Osteocyte (in vitro differentiated cells): ENCODE results near the gene LARGE1. TPM values are rescaled to one million over a fixed set of nuclear protein-coding genes. Genes with fewer than 3 reads are reported as not detected.

Experiments used
- DNase-seq: peaks from one replicate; pipeline ENCODE4 v3.0.0; 2021; ENCODE audit warnings: mixed read lengths; ENCODE audit not compliant: unreplicated experiment; ENCODE audit errors: extremely low spot score
- H3K27ac Mint-ChIP-seq: one replicate; pipeline ENCODE4 v1.8.0; 2021; ENCODE audit warnings: mild to moderate bottlenecking, mixed read lengths; ENCODE audit not compliant: unreplicated experiment
- H3K27me3 Mint-ChIP-seq: one replicate; pipeline ENCODE4 v1.8.0; 2021; ENCODE audit warnings: mixed read lengths; ENCODE audit not compliant: unreplicated experiment
- H3K36me3 Mint-ChIP-seq: one replicate; pipeline ENCODE4 v1.8.0; 2021; ENCODE audit warnings: mixed read lengths; ENCODE audit not compliant: unreplicated experiment
- H3K4me1 Mint-ChIP-seq: one replicate; pipeline ENCODE4 v1.8.0; 2021; ENCODE audit warnings: mixed read lengths; ENCODE audit not compliant: unreplicated experiment
- H3K4me3 Mint-ChIP-seq: one replicate; pipeline ENCODE4 v1.8.0; 2021; ENCODE audit warnings: mild to moderate bottlenecking, moderate library complexity, mixed read lengths; ENCODE audit not compliant: unreplicated experiment
- H3K9me3 Mint-ChIP-seq: one replicate; pipeline ENCODE4 v1.8.0; 2021; ENCODE audit warnings: mixed read lengths; ENCODE audit not compliant: unreplicated experiment
- total RNA-seq: library from RNA; stranded (reverse); gene quantifications from 2 replicates; pipeline ENCODE4 v1.2.1, GENCODE V29; 2021
- TF ChIP-seq, protein P1 (sequence below): fragments of 200-600 bp; sonication (generic); IDR thresholded peaks from 2 replicates; pipeline ENCODE4 v1.5.0; 2021; ENCODE audit warnings: antibody characterized with exemption, mild to moderate bottlenecking, moderate library complexity

LARGE1 gene
- total RNA-seq, 1 donor from 2014 or later, result 17.6 TPM

DNA sequence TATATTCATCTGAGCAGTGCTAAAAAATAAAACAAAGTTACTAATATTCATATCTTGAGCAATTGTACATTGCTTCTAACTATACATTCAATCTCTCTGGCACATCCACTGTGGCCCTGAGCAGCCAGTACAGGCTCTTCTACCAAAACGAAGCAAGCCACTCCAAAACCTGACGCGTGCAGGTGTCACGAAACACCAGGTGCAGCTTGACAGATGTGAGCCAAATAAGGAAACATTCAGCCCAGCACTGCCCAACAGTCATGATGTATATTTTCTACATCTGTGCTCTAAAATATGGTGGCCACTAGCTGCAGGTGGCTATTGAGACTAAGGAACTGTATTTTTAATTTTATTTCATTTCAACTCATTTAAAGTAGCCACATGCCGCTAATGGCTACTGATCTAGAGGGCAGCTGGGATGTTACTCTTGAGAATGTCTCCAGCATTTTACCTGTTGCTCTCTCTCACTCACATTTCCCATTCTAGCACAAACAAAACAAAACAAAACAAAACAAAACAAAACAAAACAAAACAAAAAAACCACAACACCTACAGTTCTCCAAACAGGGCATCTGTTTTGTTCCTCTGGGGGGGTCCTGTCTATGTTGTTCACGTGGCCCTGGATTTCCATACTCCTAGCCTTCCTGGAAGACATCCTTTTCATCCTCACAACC lies 77.7 kb downstream of the LARGE1 start:
- no peak overlapping the region for H3K4me3 Mint-ChIP-seq
- DNase-seq, result no peak
- no peak overlapping the region for H3K27ac Mint-ChIP-seq
- peaks cover 3% of the 10 kb centered on the region for H3K36me3 Mint-ChIP-seq
- H3K27me3 Mint-ChIP-seq, result no peaks in the 10 kb centered on the region
- H3K9me3 Mint-ChIP-seq, result peaks cover 5% of the 10 kb centered on the region
- TF ChIP-seq, protein P1, sequence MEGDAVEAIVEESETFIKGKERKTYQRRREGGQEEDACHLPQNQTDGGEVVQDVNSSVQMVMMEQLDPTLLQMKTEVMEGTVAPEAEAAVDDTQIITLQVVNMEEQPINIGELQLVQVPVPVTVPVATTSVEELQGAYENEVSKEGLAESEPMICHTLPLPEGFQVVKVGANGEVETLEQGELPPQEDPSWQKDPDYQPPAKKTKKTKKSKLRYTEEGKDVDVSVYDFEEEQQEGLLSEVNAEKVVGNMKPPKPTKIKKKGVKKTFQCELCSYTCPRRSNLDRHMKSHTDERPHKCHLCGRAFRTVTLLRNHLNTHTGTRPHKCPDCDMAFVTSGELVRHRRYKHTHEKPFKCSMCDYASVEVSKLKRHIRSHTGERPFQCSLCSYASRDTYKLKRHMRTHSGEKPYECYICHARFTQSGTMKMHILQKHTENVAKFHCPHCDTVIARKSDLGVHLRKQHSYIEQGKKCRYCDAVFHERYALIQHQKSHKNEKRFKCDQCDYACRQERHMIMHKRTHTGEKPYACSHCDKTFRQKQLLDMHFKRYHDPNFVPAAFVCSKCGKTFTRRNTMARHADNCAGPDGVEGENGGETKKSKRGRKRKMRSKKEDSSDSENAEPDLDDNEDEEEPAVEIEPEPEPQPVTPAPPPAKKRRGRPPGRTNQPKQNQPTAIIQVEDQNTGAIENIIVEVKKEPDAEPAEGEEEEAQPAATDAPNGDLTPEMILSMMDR, result no peak
- H3K4me1 Mint-ChIP-seq, result peaks cover 11% of the 10 kb centered on the region

GRCh38 chr22:33842006-33842354 lies 78.3 kb downstream of the LARGE1 start:
- Mint-ChIP-seq H3K27me3 (no peaks in the 10 kb centered on the region), H3K4me1 (peaks cover 11% of the 10 kb centered on the region), H3K9me3 (peaks cover 3% of the 10 kb centered on the region), H3K27ac (no peak overlapping the region), H3K36me3 (peaks cover 2% of the 10 kb centered on the region), H3K4me3 (no peak overlapping the region)
- DNase-seq, result no peak
- TF ChIP-seq, protein P1, result no peak

GRCh38 chr22:33841281-33842005 lies 78.8 kb downstream of the LARGE1 start:
- H3K36me3 Mint-ChIP-seq, result peaks cover 2% of the 10 kb centered on the region
- H3K27me3 Mint-ChIP-seq, result no peaks in the 10 kb centered on the region
- peaks cover 11% of the 10 kb centered on the region for H3K4me1 Mint-ChIP-seq
- TF ChIP-seq, protein P1, result no peak
- no peak overlapping the region for H3K27ac Mint-ChIP-seq
- no peak for DNase-seq
- H3K4me3 Mint-ChIP-seq, result no peak overlapping the region
- H3K9me3 Mint-ChIP-seq, result no peaks in the 10 kb centered on the region

GRCh38 chr22:33838644-33839043 lies 81.6 kb downstream of the LARGE1 start:
- Mint-ChIP-seq H3K4me1 (peaks cover 8% of the 10 kb centered on the region), H3K9me3 (no peaks in the 10 kb centered on the region), H3K4me3 (no peak overlapping the region), H3K27me3 (no peaks in the 10 kb centered on the region), H3K27ac (no peak overlapping the region), H3K36me3 (peaks cover 2% of the 10 kb centered on the region)
- TF ChIP-seq, protein P1, result no peak
- DNase-seq, result no peak

- Mint-ChIP-seq H3K4me3 (no peak overlapping the region), H3K27ac (no peak overlapping the region), H3K4me1 (peaks cover 8% of the 10 kb centered on the region), H3K36me3 (peaks cover 2% of the 10 kb centered on the region), H3K9me3 (no peaks in the 10 kb centered on the region), H3K27me3 (no peaks in the 10 kb centered on the region)
- TF ChIP-seq, protein P1, result no peak
- no peak for DNase-seq
Observed at GRCh38 chr22:33837826-33838225, 82.5 kb downstream of the LARGE1 start.
